Stimulated activated CD4-positive, alpha-beta T cell treated with anti-CD3 and anti-CD28 coated beads, Interleukin-4, amount 100 ng/mL, for 1 hour (primary cell): ENCODE measurements around the gene KANK2.

ENCODE experiments used
- DNase-seq: peaks from one replicate; pipeline ENCODE4 v3.0.0-alpha.2; 2020

Gene KANK2

GRCh38 chr19:11225172-11225571 is 27.8 kb upstream of the KANK2 start:
- no peak for DNase-seq

- DNase-seq, result no peak
Measured at GRCh38 chr19:11224429-11224828, 27.1 kb upstream of the KANK2 start.

GRCh38 chr19:11223200-11223599 is 25.9 kb upstream of the KANK2 start:
- no peak for DNase-seq

- no peak for DNase-seq
Measured at GRCh38 chr19:11221082-11221598, 23.8 kb upstream of the KANK2 start.

- DNase-seq, result no peak
Measured at GRCh38 chr19:11214387-11214786, 17.0 kb upstream of the KANK2 start.

GRCh38 chr19:11210656-11210928 is 13.2 kb upstream of the KANK2 start:
- no peak for DNase-seq

GRCh38 chr19:11209839-11210655 is 12.7 kb upstream of the KANK2 start:
- DNase-seq, result no peak

- DNase-seq, result no peak
Measured at GRCh38 chr19:11208561-11209471, 11.5 kb upstream of the KANK2 start.

- no peak for DNase-seq
Measured at GRCh38 chr19:11205939-11206570, 8.7 kb upstream of the KANK2 start.

- no peak for DNase-seq
Measured at GRCh38 chr19:11204943-11205349, 7.6 kb upstream of the KANK2 start.

- no peak for DNase-seq
Measured at GRCh38 chr19:11204076-11204602, 6.8 kb upstream of the KANK2 start.

GRCh38 chr19:11203194-11204075 is 6.1 kb upstream of the KANK2 start:
- DNase-seq, result peak; percentile 46

GRCh38 chr19:11202488-11203193 is 5.3 kb upstream of the KANK2 start:
- no peak for DNase-seq

GRCh38 chr19:11201791-11202190 is 4.4 kb upstream of the KANK2 start:
- no peak for DNase-seq

GRCh38 chr19:11200931-11201330 is 3.6 kb upstream of the KANK2 start:
- no peak for DNase-seq

- DNase-seq, result no peak
Measured at GRCh38 chr19:11200015-11200574, 2.8 kb upstream of the KANK2 start.

- no peak for DNase-seq
Measured at GRCh38 chr19:11199517-11199916, 2.2 kb upstream of the KANK2 start.

GRCh38 chr19:11198769-11199424 is 1.6 kb upstream of the KANK2 start:
- DNase-seq, result no peak

GRCh38 chr19:11198175-11198534 is 810 bp upstream of the KANK2 start:
- no peak for DNase-seq

- no peak for DNase-seq
Measured at GRCh38 chr19:11196406-11197287, 698 bp downstream of the KANK2 start.
